Activated T-helper 1 cell treated with Interleukin-2 at 50 U/mL for 16 hours (primary cell): ENCODE results near the gene DNASE1L2.

Source experiments
- DNase-seq: peaks from one replicate; pipeline ENCODE4 v3.0.0-alpha.2; 2020; ENCODE audit warnings: low read depth

DNASE1L2 gene, protein sequence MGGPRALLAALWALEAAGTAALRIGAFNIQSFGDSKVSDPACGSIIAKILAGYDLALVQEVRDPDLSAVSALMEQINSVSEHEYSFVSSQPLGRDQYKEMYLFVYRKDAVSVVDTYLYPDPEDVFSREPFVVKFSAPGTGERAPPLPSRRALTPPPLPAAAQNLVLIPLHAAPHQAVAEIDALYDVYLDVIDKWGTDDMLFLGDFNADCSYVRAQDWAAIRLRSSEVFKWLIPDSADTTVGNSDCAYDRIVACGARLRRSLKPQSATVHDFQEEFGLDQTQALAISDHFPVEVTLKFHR

GRCh38 chr16:2236337-2237101 lies at the start of gene DNASE1L2:
Gene DNASE1L2, plus strand, starts transcription at chr16:2236444. Its CDS starts 373 bp downstream, at chr16:2236817.
- DNase-seq, result no peak

GRCh38 chr16:2186505-2186904 lies 49.7 kb upstream of the DNASE1L2 start:
- no peak for DNase-seq

DNA sequence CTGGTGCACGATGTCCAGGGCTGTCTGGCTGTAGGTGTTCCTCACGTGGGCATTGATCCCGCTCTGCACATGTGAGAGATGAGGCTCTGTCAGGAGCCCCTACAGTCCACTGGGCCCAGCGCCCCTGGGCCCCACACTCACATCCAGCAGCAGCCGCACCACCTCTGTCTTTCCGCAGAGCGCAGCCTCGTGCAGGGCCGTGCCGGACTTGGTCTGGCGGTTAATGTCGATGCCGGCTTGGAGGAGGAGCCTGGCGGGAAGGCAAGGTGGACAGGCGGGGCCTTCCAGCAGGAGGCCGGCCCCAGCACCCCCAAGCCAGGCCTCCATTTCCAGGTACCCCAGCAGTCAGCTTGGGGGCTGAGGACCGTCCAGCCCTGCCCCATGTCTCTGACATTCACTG lies 49.0 kb upstream of the DNASE1L2 start:
- DNase-seq, result no peak

DNA sequence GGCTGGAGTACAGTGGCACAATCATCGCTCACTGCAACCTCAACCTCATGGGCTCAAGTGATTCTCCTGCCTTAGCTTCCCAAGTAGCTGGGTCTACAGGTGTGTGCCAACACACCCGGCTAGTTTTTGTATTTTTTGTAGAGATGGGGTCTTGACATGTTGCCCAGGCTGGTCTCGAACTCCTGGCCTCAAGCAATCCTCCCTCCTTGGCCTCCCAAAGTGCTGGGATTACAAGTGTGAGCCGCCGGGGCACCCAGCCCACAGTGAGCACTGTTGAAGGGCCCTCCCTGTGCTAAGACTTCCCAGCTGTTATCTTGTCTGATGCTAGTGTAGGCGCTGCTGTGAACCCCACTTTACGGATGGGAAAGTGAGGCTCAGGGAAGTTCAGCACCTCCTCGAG lies 47.8 kb upstream of the DNASE1L2 start:
- DNase-seq, result no peak

DNA sequence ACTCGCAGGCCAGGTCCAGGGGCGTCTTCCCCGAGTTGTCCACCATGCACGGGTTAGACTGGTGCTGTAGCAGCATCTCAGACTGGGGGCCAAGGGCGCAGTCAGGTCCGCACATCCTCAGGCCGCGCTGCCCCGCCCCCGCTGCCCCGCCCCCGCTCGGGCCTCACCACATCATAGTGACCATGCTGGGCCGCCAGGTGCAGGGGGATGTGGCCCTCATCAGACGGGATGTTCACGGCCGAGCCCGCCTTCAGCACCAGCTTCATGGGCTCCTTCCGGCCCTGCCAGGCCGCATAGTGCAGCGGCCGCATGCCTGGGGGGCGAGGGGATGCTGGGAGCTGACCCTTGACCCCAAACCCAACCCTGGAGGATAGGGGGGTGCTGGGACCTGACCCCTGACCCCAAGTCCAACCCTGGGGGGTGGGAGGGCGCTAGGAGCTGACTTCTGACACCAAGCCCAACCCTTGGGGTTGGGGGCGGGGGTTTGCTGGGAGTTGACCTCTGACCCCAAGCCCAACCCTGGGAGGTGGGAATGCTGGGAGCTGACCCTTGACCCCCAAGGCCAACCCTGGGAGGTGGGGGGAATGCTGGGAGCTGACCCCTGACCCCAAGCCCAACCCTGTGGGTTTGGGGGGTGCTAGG lies 46.9 kb upstream of the DNASE1L2 start:
- DNase-seq, result no peak

DNA sequence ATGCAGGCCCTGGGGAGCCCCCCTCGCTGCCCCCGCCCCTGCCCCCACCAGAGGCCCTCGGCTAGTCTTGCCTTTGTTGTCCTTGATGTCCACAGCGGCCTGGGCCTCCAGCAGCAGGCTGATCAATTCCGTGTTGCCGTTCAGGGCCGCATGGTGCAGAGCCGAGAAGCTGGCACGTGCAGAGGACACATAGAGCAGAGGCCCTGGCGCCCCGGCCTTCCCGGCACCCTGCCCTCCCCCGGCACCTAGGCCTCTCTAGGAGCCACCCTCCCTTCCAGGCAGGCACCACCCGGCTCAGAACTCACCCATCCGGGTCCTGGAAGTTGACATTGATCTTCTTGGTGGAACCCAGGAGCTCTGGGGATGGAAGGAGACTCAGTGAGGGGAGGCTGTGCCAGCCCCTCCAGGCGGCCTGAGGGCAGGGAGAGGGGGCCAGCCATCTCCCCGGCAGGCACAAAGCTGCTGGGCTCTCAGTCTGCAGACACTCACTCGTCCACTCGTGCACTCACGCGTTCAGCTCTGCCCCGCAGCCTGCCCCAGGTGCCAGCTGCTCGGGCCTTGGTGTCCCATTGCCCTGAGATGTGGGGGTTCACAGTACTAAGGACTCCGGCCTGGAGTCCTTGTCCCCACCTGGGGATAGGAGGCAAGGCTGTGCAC lies 46.1 kb upstream of the DNASE1L2 start:
- DNase-seq, result no peak

DNA sequence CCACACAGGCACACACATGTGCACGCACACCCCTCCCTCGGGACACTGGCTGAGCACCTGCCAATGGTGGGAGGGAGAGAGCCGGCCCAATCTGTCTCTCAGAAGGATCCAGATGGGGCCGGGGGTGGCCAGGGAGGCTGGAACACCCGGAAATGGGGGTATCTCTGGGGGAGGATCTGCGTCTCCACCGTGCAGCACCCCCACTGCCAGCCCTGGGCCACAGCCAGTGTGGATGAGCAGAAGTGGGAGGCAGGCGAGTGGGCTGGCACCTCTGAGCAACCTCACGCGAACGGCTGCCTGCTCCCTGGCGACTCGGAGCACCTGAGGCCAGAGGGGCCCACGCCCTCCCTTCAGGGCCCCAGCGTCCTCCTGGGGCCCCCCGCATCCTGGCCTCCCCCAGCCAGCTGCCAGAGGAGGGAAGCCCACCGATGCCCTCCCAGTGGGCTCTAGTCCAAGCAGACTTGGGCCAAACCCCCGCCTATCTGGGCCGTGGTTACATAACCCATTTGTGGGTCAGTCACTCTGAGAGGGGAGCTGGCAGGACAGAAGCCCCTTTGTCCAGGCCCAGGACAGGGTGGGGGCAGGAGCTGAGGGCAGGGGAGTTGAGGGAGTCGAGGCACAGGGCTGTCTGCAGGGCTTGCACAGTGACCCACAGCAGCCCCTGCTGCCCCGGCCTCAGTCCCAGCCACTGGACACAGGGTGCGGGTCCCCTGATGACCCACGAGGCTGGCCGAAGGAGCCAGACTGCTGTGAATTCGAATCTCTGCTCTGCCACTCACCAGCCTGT lies 45.4 kb upstream of the DNASE1L2 start:
- no peak for DNase-seq

DNA sequence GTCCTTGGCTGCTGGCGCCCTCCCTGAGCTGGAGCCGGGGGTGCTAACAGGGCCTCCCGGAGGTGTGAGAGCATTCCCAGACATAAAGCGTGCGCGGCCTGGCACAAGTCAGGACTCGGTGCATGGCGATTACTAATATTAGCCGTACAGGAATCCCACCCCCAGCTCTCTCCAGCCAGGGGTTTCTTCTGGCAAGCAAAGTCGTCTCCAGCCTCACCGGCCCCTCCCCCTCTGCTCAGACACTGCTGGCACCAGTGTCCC lies 44.9 kb upstream of the DNASE1L2 start:
- DNase-seq, result no peak

- DNase-seq, result no peak
These were observed 41.9 kb upstream of the DNASE1L2 start for GRCh38 chr16:2194166-2194834.

DNA sequence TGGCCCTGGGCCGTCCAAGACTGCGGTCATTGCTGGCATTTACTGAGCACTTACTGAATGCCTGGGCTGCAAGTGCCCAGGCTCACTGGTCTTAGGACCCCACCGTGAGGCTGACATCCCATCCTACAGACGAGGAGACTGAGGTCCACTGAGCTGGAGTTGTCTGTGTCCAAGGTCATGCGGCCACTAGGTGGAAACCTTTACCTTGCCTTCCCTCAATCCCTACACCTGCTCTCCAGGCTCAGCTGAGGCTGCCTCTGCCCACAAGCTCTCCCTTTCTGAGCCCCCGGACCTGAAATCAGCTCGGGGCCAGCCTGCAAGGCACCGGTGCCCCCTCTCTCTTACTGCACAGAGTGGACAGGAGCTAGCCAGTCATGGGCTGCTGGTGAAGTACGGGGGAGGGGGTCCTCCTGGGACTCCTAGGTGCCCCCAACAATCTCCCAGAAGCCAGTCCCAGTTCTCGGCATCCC lies 41.4 kb upstream of the DNASE1L2 start:
- DNase-seq, result peak; percentile 24

DNA sequence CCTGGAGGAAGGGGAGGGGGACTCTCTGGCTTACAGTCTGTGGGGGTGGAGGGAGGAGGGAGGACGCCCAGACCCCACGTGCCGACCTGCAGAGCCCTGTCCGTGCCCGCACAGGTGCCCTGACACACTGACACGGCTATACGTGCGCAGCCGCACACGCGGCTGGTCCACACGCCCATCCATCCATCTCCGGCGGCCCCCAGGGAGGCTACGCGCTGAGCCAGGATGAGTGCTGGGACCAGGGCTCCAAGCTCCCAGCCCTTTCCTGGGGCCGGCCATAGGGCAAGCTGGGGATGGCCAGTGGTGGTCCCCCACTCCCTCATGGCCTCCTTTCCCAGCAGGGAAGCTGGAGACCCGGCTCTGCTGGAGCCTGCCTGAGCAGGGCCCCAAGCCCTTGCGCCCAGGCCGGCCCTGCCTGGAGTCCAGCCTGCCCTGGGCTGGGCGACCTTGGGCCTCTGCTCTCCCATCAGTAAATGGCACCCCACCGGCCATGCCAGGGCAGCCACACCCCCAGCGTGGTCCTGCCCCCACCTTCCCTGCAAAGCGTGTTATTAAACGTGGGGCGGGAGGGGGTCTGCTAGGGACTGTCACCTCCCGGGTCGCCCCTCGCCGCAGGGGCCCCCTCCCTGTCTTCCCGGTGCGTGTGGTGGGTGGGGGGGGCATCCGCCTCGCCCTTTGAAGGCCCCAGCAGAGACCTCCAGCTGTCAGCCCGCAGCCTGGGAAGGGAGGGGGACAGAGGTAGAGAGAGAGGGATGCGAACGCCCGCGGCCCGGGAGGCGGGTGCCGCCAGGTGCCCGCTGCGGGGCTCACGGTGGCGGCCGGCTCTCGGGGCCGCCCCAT lies 40.7 kb upstream of the DNASE1L2 start:
- DNase-seq, result no peak

DNA sequence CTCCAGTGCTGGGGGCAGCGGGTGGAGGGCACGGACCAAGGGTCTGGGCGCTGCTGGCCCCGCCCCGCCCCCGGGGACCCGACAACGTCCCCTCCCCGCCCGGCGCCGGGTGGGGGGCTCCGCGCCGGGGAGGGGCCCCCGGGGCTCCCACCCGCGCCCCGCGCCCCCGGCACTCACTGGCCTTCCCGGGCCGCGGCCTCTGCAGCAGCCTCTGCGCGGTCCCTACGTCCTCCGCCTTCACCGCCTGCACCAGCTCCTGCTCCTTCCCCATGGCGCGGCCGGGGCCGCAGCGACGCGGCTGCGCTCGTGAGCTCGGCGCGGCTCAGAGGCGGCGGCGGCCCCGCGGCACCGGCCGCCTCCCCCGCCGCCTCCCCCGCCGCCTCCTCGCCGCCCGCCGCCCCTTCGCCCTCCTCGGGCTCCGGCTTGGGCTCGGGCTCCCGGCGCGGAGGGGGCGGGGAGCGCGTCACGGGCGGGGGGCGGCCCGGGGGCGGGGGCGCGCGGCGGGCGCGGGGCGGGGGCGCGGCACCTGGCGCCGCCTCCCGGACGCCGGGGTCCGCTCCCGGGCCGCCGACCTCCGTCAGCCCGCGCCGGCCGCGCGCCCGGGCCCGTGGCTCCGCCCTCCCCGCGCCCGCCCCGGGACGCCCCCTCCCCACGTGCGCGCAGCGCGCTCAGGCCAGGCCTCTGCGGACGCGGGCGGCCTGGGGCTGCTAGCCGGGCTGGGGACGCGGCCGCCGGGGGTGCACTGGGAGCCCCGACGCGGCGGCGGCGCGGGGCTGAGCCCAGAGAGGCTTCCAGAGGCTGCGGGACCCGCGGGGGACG lies 39.9 kb upstream of the DNASE1L2 start, which contains the start of gene CASKIN1:
TSS of gene CASKIN1 (minus strand) at position 444 of the 819 bp plus-strand sequence. CDS start at position 271, 173 bp downstream.
- no peak for DNase-seq

GRCh38 chr16:2196981-2197511 lies 39.2 kb upstream of the DNASE1L2 start:
- DNase-seq, result no peak

DNA sequence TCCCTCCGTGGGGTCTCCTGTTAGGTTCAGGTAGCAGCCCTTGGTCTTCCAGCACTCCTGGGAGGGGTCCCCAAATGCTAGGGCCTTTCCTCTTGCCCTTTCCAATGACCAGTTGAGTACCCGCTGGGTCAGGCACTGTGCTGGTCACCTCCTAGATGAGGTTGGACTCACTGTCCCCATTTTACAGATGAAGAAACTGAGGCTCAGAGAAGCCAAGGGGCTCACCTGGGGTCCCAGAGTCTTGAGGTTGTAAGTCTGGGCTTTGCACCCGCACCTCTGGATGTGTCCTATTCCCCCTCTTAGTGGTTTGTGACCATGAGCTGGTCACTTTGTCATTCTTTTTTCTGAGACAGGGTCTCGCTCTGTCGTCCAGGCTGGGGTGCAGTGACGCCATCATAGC lies 38.5 kb upstream of the DNASE1L2 start:
- no peak for DNase-seq

DNA sequence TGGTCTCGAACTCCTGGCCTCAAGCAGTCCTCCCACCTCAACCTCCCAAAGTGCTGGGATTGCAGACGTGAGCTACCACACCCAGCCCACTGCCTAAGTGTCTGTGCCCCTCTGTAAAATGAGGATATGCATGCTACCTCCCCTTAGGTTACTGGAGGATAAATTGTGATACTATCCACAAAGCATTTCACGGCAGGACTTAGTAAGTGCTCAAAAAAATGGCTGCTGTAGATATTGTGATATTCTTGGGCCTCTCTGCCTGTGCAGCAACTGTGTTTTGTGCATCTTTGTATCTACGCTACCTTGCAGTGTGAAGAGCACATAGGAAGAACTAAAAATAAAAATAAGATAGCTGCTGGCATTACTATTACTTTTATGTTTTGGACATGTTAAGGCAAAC lies 38.0 kb upstream of the DNASE1L2 start:
- DNase-seq, result no peak

GRCh38 chr16:2199095-2199494 lies 37.1 kb upstream of the DNASE1L2 start:
- DNase-seq, result no peak

- DNase-seq, result no peak
These were observed 36.6 kb upstream of the DNASE1L2 start for GRCh38 chr16:2199621-2200139.

DNA sequence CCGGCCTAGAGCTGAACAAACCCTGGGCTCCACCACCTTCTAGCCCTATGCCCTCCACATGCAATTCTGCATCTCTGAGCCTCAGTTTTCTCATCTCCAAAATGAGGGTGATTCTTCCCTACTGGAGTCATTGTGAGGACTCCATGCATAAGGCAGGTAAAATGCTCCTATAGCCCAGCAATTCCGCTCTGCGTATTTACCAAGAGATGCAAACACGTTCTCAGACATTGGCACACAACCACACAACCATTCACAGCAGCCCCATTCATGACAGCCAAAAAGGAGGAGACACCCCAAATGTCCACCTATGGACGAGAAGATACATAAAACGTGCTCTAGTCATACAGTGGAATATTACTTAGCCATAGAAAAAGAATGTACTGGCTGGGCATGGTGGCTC lies 35.9 kb upstream of the DNASE1L2 start:
- no peak for DNase-seq
